ENCODE measurements around the gene NBDY.

GRCh38 chrX:56793112-56793430 is 64.0 kb downstream of the NBDY start:
- TF ChIP-seq CTCF (IDR thresholded peaks at IDR 0.05; ENCODE audit: low read depth, low read length) = no peak
- no peak for TF ChIP-seq MYC (IDR thresholded peaks at IDR 0.05; ENCODE audit: low read depth, low read length)
- no peak for TF ChIP-seq POLR2A (IDR thresholded peaks at IDR 0.05; ENCODE audit: extremely low read depth, insufficient read length)

Data from NB4 (cell line).